Mesenchymal stem cell (in vitro differentiated cells and primary cell): ENCODE results near the gene ZXDC.

Experiments used
- DNase-seq: peaks from one replicate; pipeline ENCODE4 v3.0.0-alpha.2; 2013
- H2AFZ ChIP-seq: one replicate; pipeline ENCODE4 v1.6.1; 2013; ENCODE audit warnings: low read depth, mild to moderate bottlenecking, control low read depth, inconsistent platforms, low read length, moderate library complexity
- H2AK5ac ChIP-seq: 2 replicates; pipeline ENCODE4 v1.6.1; 2013; ENCODE audit warnings: low read length, moderate library complexity, mild to moderate bottlenecking, inconsistent platforms; ENCODE audit not compliant: severe bottlenecking
- H2BK120ac ChIP-seq: one replicate; pipeline ENCODE4 v1.6.1; 2013; ENCODE audit warnings: low read depth, mild to moderate bottlenecking, inconsistent platforms, low read length, moderate library complexity
- H2BK12ac ChIP-seq, 2 experiments: one replicate each; pipeline ENCODE4 v1.6.1; 2013; ENCODE audit warnings: inconsistent platforms in 2 of 2, low read length in 2 of 2, mild to moderate bottlenecking in 2 of 2, moderate library complexity in 2 of 2, control low read depth in 1 of 2
- H2BK15ac ChIP-seq: one replicate; pipeline ENCODE4 v1.6.1; 2013; ENCODE audit warnings: mild to moderate bottlenecking, low read depth, inconsistent platforms; ENCODE audit not compliant: poor library complexity, severe bottlenecking
- H2BK5ac ChIP-seq: 2 replicates; pipeline ENCODE4 v1.6.1; 2013; ENCODE audit warnings: low read depth, mild to moderate bottlenecking, low read length, control low read depth, inconsistent platforms; ENCODE audit not compliant: poor library complexity, severe bottlenecking
- H3K14ac ChIP-seq, 2 experiments: one replicate each; pipeline ENCODE4 v1.6.1; 2013; ENCODE audit warnings: inconsistent platforms in 2 of 2, low read length in 2 of 2, control low read depth in 1 of 2, mild to moderate bottlenecking in 1 of 2, moderate library complexity in 1 of 2
- H3K18ac ChIP-seq, 2 experiments: one replicate each; pipeline ENCODE4 v1.6.1; 2013; ENCODE audit warnings: inconsistent platforms in 2 of 2, low read length in 2 of 2, control low read depth in 1 of 2, low read depth in 1 of 2, mild to moderate bottlenecking in 1 of 2
- H3K23ac ChIP-seq, 2 experiments: one replicate each; pipeline ENCODE4 v1.6.1; 2013; ENCODE audit warnings: inconsistent platforms in 2 of 2, low read length in 2 of 2, mild to moderate bottlenecking in 2 of 2, moderate library complexity in 2 of 2, control low read depth in 1 of 2
- H3K27ac ChIP-seq: 2 replicates; pipeline ENCODE4 v1.5.1; 2013; ENCODE audit warnings: mild to moderate bottlenecking, moderate library complexity, low read length, control low read depth, inconsistent platforms; ENCODE audit not compliant: poor library complexity, severe bottlenecking
- H3K27me3 ChIP-seq, 2 experiments: 2 replicates each; pipeline versions ENCODE4 v1.6.1 to v1.7.0; 2013; ENCODE audit warnings: low read length in 2 of 2, mild to moderate bottlenecking in 2 of 2, moderate library complexity in 2 of 2, control low read depth in 1 of 2, inconsistent platforms in 1 of 2; ENCODE audit not compliant: control insufficient read depth in 1 of 2, insufficient read depth in 1 of 2
- H3K36me3 ChIP-seq, 2 experiments: 2 replicates each; pipeline versions ENCODE4 v1.6.1 to v1.7.0; 2013; ENCODE audit warnings: low read length in 2 of 2, control low read depth in 1 of 2, inconsistent platforms in 1 of 2, low read depth in 1 of 2, mild to moderate bottlenecking in 1 of 2; ENCODE audit not compliant: insufficient read depth in 2 of 2, control insufficient read depth in 1 of 2
- H3K4ac ChIP-seq, 2 experiments: one replicate each; pipeline ENCODE4 v1.6.1; 2013; ENCODE audit warnings: inconsistent platforms in 2 of 2, low read length in 2 of 2, mild to moderate bottlenecking in 2 of 2, moderate library complexity in 2 of 2, control low read depth in 1 of 2, low read depth in 1 of 2
- H3K4me1 ChIP-seq: 2 replicates; pipeline ENCODE4 v1.6.1; 2013; ENCODE audit warnings: low read depth, low read length, control low read depth; ENCODE audit not compliant: control insufficient read depth, insufficient read depth
- H3K4me2 ChIP-seq: 2 replicates; pipeline ENCODE4 v1.6.1; 2013; ENCODE audit warnings: low read length, mild to moderate bottlenecking, inconsistent platforms; ENCODE audit not compliant: poor library complexity, severe bottlenecking
- H3K4me3 ChIP-seq, 2 experiments: 2 replicates each; pipeline versions ENCODE4 v1.5.1 to v1.7.0; 2013; ENCODE audit warnings: low read length in 2 of 2, mild to moderate bottlenecking in 2 of 2, control low read depth in 1 of 2, low read depth in 1 of 2; ENCODE audit not compliant: insufficient read depth in 1 of 2
- H3K79me1 ChIP-seq: replicated peaks from 2 replicates; pipeline ENCODE4 v1.6.1; 2013; ENCODE audit warnings: mild to moderate bottlenecking, control low read depth, low read length, inconsistent platforms; ENCODE audit not compliant: poor library complexity, severe bottlenecking
- H3K9ac ChIP-seq: 2 replicates; pipeline ENCODE4 v1.7.0; 2013; ENCODE audit warnings: mild to moderate bottlenecking, low read length, moderate library complexity
- H3K9me3 ChIP-seq: 2 replicates; pipeline ENCODE4 v1.7.0; 2013; ENCODE audit warnings: mild to moderate bottlenecking, low read length; ENCODE audit not compliant: control insufficient read depth
- H4K8ac ChIP-seq: one replicate; pipeline ENCODE4 v1.6.1; 2013; ENCODE audit warnings: inconsistent platforms, mild to moderate bottlenecking, low read length, moderate library complexity
- H4K91ac ChIP-seq: one replicate; pipeline ENCODE4 v1.6.1; 2013; ENCODE audit warnings: mild to moderate bottlenecking, low read length, inconsistent platforms
- WGBS: methylation state at CpG from one replicate; pipeline ENCODE4 v1.1.7; 2013; ENCODE audit warnings: mixed read lengths; 5-methylcytosine and 5-hydroxymethylcytosine counted together

Gene ZXDC

GRCh38 chr3:126392246-126392645 lies 83.4 kb downstream of the ZXDC start:
- Histone ChIP-seq H3K14ac (no peak overlapping the region), H3K4me2 (no peak overlapping the region), H2BK12ac (no peak overlapping the region), H2BK120ac (no peak overlapping the region), H3K4me1 (peaks cover 17% of the 10 kb centered on the region), H4K91ac (peak overlapping the region; percentile 62), H3K9me3 (no peaks in the 10 kb centered on the region), H2AFZ (no peak overlapping the region), H2AK5ac (no peak overlapping the region), H3K27ac (no peak overlapping the region), H3K18ac (no peak overlapping the region), H3K4me3 (no peak overlapping the region), H4K8ac (no peak overlapping the region), H3K23ac (no peak overlapping the region), H3K27me3 (peaks cover 61 to 70% of the 10 kb centered on the region in 2 experiments), H3K9ac (no peak overlapping the region), H3K79me1 (no peaks in the 10 kb centered on the region), H3K4ac (no peak overlapping the region), H2BK15ac (no peak overlapping the region), H2BK5ac (no peak overlapping the region), H3K36me3 (no peaks in the 10 kb centered on the region)
- no peak for DNase-seq
- WGBS = 90% methylated on average over 11 of the region's 12 CpGs

GRCh38 chr3:126391631-126392030 lies 84.1 kb downstream of the ZXDC start:
- H3K4ac ChIP-seq = no peak overlapping the region
- WGBS = 57% methylated on average over 1 of the region's 1 CpG
- H2AK5ac ChIP-seq = no peak overlapping the region
- H2BK120ac ChIP-seq = no peak overlapping the region
- no peaks in the 10 kb centered on the region for H3K9me3 ChIP-seq
- no peaks in the 10 kb centered on the region for H3K36me3 ChIP-seq
- H2AFZ ChIP-seq = no peak overlapping the region
- H3K79me1 ChIP-seq = no peaks in the 10 kb centered on the region
- H3K27ac ChIP-seq = no peak overlapping the region
- no peak overlapping the region for H3K4me2 ChIP-seq
- no peak overlapping the region for H3K14ac ChIP-seq
- no peak overlapping the region for H4K91ac ChIP-seq
- H3K18ac ChIP-seq = no peak overlapping the region
- no peak for DNase-seq
- H3K27me3 ChIP-seq = peaks cover 61 to 70% of the 10 kb centered on the region in 2 experiments
- H2BK15ac ChIP-seq = no peak overlapping the region
- H3K4me3 ChIP-seq = no peak overlapping the region
- H2BK5ac ChIP-seq = no peak overlapping the region
- peaks cover 17% of the 10 kb centered on the region for H3K4me1 ChIP-seq
- no peak overlapping the region for H3K23ac ChIP-seq
- no peak overlapping the region for H2BK12ac ChIP-seq
- H3K9ac ChIP-seq = no peak overlapping the region
- no peak overlapping the region for H4K8ac ChIP-seq

- H4K8ac ChIP-seq = no peak overlapping the region
- H3K18ac ChIP-seq = no peak overlapping the region
- H3K9ac ChIP-seq = no peak overlapping the region
- no peaks in the 10 kb centered on the region for H3K79me1 ChIP-seq
- peaks cover 17% of the 10 kb centered on the region for H3K4me1 ChIP-seq
- no peak overlapping the region for H2BK12ac ChIP-seq
- peaks cover 60 to 62% of the 10 kb centered on the region in 2 experiments for H3K27me3 ChIP-seq
- H3K4ac ChIP-seq = no peak overlapping the region
- H2BK120ac ChIP-seq = no peak overlapping the region
- no peak overlapping the region for H2AFZ ChIP-seq
- H3K4me3 ChIP-seq = no peak overlapping the region
- H3K23ac ChIP-seq = no peak overlapping the region
- no peak overlapping the region for H4K91ac ChIP-seq
- H2BK15ac ChIP-seq = no peak overlapping the region
- no peak overlapping the region for H2BK5ac ChIP-seq
- no peak overlapping the region for H3K27ac ChIP-seq
- DNase-seq = no peak
- no peaks in the 10 kb centered on the region for H3K36me3 ChIP-seq
- no peak overlapping the region for H2AK5ac ChIP-seq
- no peaks in the 10 kb centered on the region for H3K9me3 ChIP-seq
- H3K4me2 ChIP-seq = no peak overlapping the region
- 84% methylated on average over 4 of the region's 4 CpGs for WGBS
- H3K14ac ChIP-seq = no peak overlapping the region
Measured at GRCh38 chr3:126390751-126391150, 84.9 kb downstream of the ZXDC start.

GRCh38 chr3:126390201-126390600 lies 85.5 kb downstream of the ZXDC start:
- Histone ChIP-seq H3K4me2 (no peak overlapping the region), H2BK12ac (no peak overlapping the region), H2AK5ac (no peak overlapping the region), H3K9me3 (no peaks in the 10 kb centered on the region), H2BK5ac (no peak overlapping the region), H3K9ac (no peak overlapping the region), H3K36me3 (no peaks in the 10 kb centered on the region), H2BK15ac (no peak overlapping the region), H3K23ac (no peak overlapping the region), H4K8ac (no peak overlapping the region), H3K27me3 (peaks cover 55 to 61% of the 10 kb centered on the region in 2 experiments), H2AFZ (no peak overlapping the region), H3K14ac (no peak overlapping the region), H2BK120ac (no peak overlapping the region), H3K4me1 (peaks cover 17% of the 10 kb centered on the region), H4K91ac (no peak overlapping the region), H3K4ac (no peak overlapping the region), H3K4me3 (no peak overlapping the region), H3K18ac (no peak overlapping the region), H3K27ac (no peak overlapping the region), H3K79me1 (no peaks in the 10 kb centered on the region)
- WGBS = 90% methylated on average over 14 of the region's 15 CpGs
- no peak for DNase-seq
